ENCODE results near the gene PTPN11. TPM values are rescaled to one million over a fixed set of nuclear protein-coding genes. Genes with fewer than 3 reads are reported as not detected.
"Not testable (repeated sequence)": the region's sequence is repeated elsewhere in the genome, so short reads cannot be mapped to it uniquely, and the experiment has no call there.

The PTPN11 gene
- total and polyA plus RNA-seq, 2 donors (not counting 1 experiment from before 2014, with no cell fraction given): 126 to 129 TPM

DNA sequence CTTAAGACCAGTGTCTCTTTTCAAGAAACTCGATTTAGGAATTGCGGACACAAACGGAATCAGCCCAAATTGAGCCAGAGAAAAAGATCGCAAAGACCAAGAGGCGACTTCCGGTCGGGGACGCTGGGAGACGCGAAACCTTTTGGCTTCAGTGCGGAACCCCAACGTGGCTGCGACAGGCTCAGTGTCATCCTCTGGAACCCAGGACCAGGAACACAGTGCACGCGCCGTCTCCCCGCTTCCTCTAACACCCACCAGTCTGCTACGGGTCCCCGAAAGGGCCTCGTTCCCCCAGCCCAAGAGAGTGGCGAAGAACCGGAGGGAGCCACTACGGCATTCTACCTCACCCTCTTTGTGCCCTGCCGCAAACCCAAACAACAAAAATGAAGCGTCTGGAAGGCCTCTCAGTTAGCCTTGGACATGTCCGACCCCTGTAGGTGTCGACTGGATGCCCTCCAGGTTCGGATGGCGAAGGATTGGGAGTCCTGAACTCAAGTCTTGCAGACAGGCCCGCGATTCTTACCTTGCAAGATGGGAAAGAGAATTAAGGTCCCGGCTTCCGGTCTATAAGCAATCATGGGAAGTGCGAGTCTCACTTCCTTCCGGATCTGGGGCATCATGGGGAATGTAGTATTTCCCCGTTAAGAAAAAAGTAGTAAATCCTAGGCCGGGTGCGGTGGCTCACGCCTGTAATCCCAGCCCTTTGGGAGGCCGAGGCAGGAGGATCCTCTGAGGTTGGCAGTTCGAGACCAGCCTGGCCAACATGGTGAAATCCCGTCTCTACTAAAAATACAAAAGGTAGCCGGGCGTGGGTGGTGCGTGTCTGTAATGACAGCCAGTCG lies 9.5 kb upstream of the PTPN11 start, which contains the start of gene RPL6:
TSS of gene RPL6 (minus strand) at position 542 of the 842 bp plus-strand sequence. CDS start 949 bp downstream, outside the sequence.
- peaks cover 3% of the 10 kb centered on the region for H3K4me1 ChIP-seq (ENCODE audit: control insufficient read depth, extremely low read depth, insufficient read depth, low read length)
- peaks cover 18% of the 10 kb centered on the region for H3K36me3 ChIP-seq (ENCODE audit: control insufficient read depth, insufficient read depth, low read length)
- H3K9ac ChIP-seq (ENCODE audit: insufficient read depth, low read length): peak within 1 kb of the TSS; percentile 87
- H2AFZ ChIP-seq (ENCODE audit: low read length): peak within 1 kb of the TSS; percentile 89
- peak; percentile 94 to 96 for DNase-seq (ENCODE audit: low read depth in 2 of 2)
- TF ChIP-seq EZH2 (IDR thresholded peaks at IDR 0.05; ENCODE audit: low read length, missing control alignments): no peak
- TF ChIP-seq, protein P1, sequence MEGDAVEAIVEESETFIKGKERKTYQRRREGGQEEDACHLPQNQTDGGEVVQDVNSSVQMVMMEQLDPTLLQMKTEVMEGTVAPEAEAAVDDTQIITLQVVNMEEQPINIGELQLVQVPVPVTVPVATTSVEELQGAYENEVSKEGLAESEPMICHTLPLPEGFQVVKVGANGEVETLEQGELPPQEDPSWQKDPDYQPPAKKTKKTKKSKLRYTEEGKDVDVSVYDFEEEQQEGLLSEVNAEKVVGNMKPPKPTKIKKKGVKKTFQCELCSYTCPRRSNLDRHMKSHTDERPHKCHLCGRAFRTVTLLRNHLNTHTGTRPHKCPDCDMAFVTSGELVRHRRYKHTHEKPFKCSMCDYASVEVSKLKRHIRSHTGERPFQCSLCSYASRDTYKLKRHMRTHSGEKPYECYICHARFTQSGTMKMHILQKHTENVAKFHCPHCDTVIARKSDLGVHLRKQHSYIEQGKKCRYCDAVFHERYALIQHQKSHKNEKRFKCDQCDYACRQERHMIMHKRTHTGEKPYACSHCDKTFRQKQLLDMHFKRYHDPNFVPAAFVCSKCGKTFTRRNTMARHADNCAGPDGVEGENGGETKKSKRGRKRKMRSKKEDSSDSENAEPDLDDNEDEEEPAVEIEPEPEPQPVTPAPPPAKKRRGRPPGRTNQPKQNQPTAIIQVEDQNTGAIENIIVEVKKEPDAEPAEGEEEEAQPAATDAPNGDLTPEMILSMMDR (conservative IDR thresholded peaks at IDR 0.05 in 1 of 2, IDR thresholded peaks at IDR 0.05 in 1 of 2; ENCODE audit: low read depth in 1 of 2, low read length in 2 of 2): no peak
- H3K27me3 ChIP-seq (ENCODE audit: control insufficient read depth, insufficient read depth, low read length): no peaks in the 10 kb centered on the region
- H3K4me3 ChIP-seq (replicated peaks in 1 of 4; ENCODE audit: control extremely low read depth in 1 of 4, insufficient read depth in 1 of 4, low read depth in 3 of 4, low read length in 4 of 4): peak within 1 kb of the TSS; percentile 75 to 98 (median 93)
- no peaks in the 10 kb centered on the region for H3K9me3 ChIP-seq (ENCODE audit: control insufficient read depth, insufficient read depth, low read depth, low read length)
- no peaks in the 10 kb centered on the region for H4K20me1 ChIP-seq (ENCODE audit: control insufficient read depth, extremely low read depth, insufficient read depth, low read length)
- peak within 1 kb of the TSS; percentile 98 for H3K27ac ChIP-seq (ENCODE audit: insufficient read depth, low read length)
- H3K79me2 ChIP-seq (ENCODE audit: control insufficient read depth, insufficient read depth, low read length): peaks cover 24% of the 10 kb centered on the region
- peak within 1 kb of the TSS; percentile 61 for H3K4me2 ChIP-seq (ENCODE audit: extremely low read depth, insufficient read depth, low read length)

DNA sequence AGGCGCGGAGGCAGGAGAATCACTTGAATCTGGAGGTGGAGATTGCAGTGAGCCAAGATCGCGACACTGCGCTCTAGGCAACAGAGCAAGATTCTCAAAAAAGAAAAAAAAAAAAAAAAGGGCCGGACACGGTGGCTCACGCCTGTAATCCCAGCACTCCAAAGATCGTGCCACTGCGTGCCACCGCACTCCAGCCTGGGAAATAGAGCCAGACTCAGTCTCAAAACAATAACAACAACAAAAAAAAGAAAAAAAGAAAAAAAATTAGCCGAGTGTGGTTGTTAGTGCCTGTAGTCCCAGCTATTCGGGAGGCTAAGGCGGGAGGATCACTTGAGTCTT lies 8.9 kb upstream of the PTPN11 start:
- no peak overlapping the region for H3K9ac ChIP-seq (ENCODE audit: insufficient read depth, low read length)
- H3K36me3 ChIP-seq (ENCODE audit: control insufficient read depth, insufficient read depth, low read length): peaks cover 12% of the 10 kb centered on the region
- no peaks in the 10 kb centered on the region for H3K9me3 ChIP-seq (ENCODE audit: control insufficient read depth, insufficient read depth, low read depth, low read length)
- H3K4me2 ChIP-seq (ENCODE audit: extremely low read depth, insufficient read depth, low read length): no peak overlapping the region
- no peaks in the 10 kb centered on the region for H4K20me1 ChIP-seq (ENCODE audit: control insufficient read depth, extremely low read depth, insufficient read depth, low read length)
- H3K79me2 ChIP-seq (ENCODE audit: control insufficient read depth, insufficient read depth, low read length): peaks cover 24% of the 10 kb centered on the region
- H3K4me3 ChIP-seq (replicated peaks in 1 of 4; ENCODE audit: control extremely low read depth in 1 of 4, insufficient read depth in 1 of 4, low read depth in 3 of 4, low read length in 4 of 4): no peak overlapping the region
- H3K27me3 ChIP-seq (ENCODE audit: control insufficient read depth, insufficient read depth, low read length): no peaks in the 10 kb centered on the region
- TF ChIP-seq, protein P1 (conservative IDR thresholded peaks at IDR 0.05 in 1 of 2, IDR thresholded peaks at IDR 0.05 in 1 of 2; ENCODE audit: low read depth in 1 of 2, low read length in 2 of 2): no peak
- TF ChIP-seq EZH2 (IDR thresholded peaks at IDR 0.05; ENCODE audit: low read length, missing control alignments): no peak
- H3K4me1 ChIP-seq (ENCODE audit: control insufficient read depth, extremely low read depth, insufficient read depth, low read length): peaks cover 3% of the 10 kb centered on the region
- H3K27ac ChIP-seq (ENCODE audit: insufficient read depth, low read length): no peak overlapping the region
- DNase-seq (ENCODE audit: low read depth in 2 of 2): no peak
- peak overlapping the region; percentile 60 for H2AFZ ChIP-seq (ENCODE audit: low read length)

DNA sequence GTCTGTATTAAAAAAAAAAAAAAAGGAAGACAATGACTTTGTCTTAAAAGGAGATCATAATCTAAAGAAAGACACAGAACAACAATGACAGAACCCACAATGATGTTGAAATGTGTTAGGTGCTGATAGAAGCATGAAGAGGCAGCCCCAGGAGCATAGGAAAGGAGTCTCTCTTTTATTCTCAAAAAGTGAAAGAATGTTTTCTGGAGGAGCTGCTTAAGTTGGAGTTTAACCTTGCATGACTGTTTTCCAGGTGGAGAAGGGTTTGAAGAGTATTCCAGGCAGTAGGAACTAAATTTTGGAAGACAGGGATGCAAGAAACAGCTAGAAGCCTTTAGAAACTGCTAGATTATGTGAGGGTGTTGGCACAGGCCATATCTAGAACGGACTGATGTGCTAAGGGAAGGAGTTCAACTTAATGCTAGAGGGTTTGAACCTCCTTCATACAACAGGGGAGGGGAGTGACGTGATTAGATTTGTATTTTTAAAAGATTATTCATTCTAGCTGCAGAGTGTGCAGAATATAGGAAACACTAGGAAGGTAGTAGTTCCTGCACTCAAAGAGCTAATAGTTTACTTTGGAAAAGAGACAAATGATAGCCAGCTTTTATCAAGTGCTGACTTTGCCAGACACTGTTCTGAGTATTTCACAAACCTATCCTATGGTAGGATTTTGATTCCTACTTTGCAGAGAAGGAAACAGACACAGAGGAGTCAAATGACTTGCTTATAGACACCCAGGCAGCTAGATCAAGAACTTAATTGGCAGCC lies 4.7 kb upstream of the PTPN11 start:
- no peaks in the 10 kb centered on the region for H3K27me3 ChIP-seq (ENCODE audit: control insufficient read depth, insufficient read depth, low read length)
- H3K4me2 ChIP-seq (ENCODE audit: extremely low read depth, insufficient read depth, low read length): no peak overlapping the region
- H3K4me1 ChIP-seq (ENCODE audit: control insufficient read depth, extremely low read depth, insufficient read depth, low read length): no peaks in the 10 kb centered on the region
- H3K9me3 ChIP-seq (ENCODE audit: control insufficient read depth, insufficient read depth, low read depth, low read length): no peaks in the 10 kb centered on the region
- no peaks in the 10 kb centered on the region for H4K20me1 ChIP-seq (ENCODE audit: control insufficient read depth, extremely low read depth, insufficient read depth, low read length)
- H3K36me3 ChIP-seq (ENCODE audit: control insufficient read depth, insufficient read depth, low read length): no peaks in the 10 kb centered on the region
- H2AFZ ChIP-seq (ENCODE audit: low read length): no peak overlapping the region
- H3K79me2 ChIP-seq (ENCODE audit: control insufficient read depth, insufficient read depth, low read length): peaks cover 3% of the 10 kb centered on the region
- no peak overlapping the region for H3K27ac ChIP-seq (ENCODE audit: insufficient read depth, low read length)
- TF ChIP-seq, protein P1 (conservative IDR thresholded peaks at IDR 0.05 in 1 of 2, IDR thresholded peaks at IDR 0.05 in 1 of 2; ENCODE audit: low read depth in 1 of 2, low read length in 2 of 2): no peak
- TF ChIP-seq EZH2 (IDR thresholded peaks at IDR 0.05; ENCODE audit: low read length, missing control alignments): no peak
- no peak for DNase-seq (ENCODE audit: low read depth in 2 of 2)
- no peak overlapping the region for H3K9ac ChIP-seq (ENCODE audit: insufficient read depth, low read length)
- no peak overlapping the region for H3K4me3 ChIP-seq (replicated peaks in 1 of 4; ENCODE audit: control extremely low read depth in 1 of 4, insufficient read depth in 1 of 4, low read depth in 3 of 4, low read length in 4 of 4)

DNA sequence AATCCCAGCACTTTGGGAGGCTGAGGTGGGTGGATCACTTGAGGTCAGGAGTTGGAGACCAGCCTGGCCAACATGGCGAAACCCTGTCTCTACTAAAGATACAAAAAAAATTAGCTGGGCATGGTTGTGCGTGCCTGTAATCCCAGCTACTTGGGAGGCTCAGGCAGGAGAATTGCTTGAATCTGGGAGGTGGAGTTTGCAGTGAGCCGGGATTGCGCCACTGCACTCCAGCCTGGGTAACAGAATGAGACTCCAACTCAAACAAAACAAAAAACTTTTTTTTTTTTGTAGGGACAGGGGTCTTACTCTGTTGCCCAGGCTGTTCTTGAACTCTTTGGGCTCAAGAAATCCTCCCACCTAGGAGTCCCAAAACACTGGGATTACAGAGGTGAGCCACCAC lies 3.3 kb upstream of the PTPN11 start:
- not testable (repeated sequence) for H2AFZ ChIP-seq (ENCODE audit: low read length); H3K36me3 ChIP-seq (ENCODE audit: control insufficient read depth, insufficient read depth, low read length); H3K4me1 ChIP-seq (ENCODE audit: control insufficient read depth, extremely low read depth, insufficient read depth, low read length); DNase-seq (ENCODE audit: low read depth in 2 of 2); H4K20me1 ChIP-seq (ENCODE audit: control insufficient read depth, extremely low read depth, insufficient read depth, low read length); H3K27me3 ChIP-seq (ENCODE audit: control insufficient read depth, insufficient read depth, low read length); H3K4me2 ChIP-seq (ENCODE audit: extremely low read depth, insufficient read depth, low read length); H3K9ac ChIP-seq (ENCODE audit: insufficient read depth, low read length); H3K4me3 ChIP-seq (replicated peaks in 1 of 4; ENCODE audit: control extremely low read depth in 1 of 4, insufficient read depth in 1 of 4, low read depth in 3 of 4, low read length in 4 of 4); H3K9me3 ChIP-seq (ENCODE audit: control insufficient read depth, insufficient read depth, low read depth, low read length); H3K27ac ChIP-seq (ENCODE audit: insufficient read depth, low read length)
- H3K79me2 ChIP-seq (ENCODE audit: control insufficient read depth, insufficient read depth, low read length): peaks cover 12% of the 10 kb centered on the region

Measured in fibroblast of lung (primary cell).